Mucosa of descending colon (tissue), 3 donors: ENCODE measurements around the gene DPEP1. TPM values are rescaled to one million over a fixed set of nuclear protein-coding genes. Genes with fewer than 3 reads are reported as not detected.

Experiments used
- ATAC-seq: fragments of 200-7000 bp; cut with Tn5 transposase; one replicate; pipeline ENCODE4 v1.9.1; 2020; ENCODE audit warnings: mild to moderate bottlenecking, moderate library complexity
- DNase-seq, 3 donors: peaks; one replicate each; pipeline ENCODE4 v3.0.0-alpha.2; 2020
- H3K36me3 ChIP-seq: fragments of 200-600 bp; one replicate; pipeline ENCODE4 v1.8.0; 2021; ENCODE audit warnings: low read depth, mild to moderate bottlenecking
- H3K4me1 ChIP-seq: fragments of 200-600 bp; one replicate; pipeline ENCODE4 v1.8.0; 2021; ENCODE audit warnings: low read depth, mild to moderate bottlenecking
- H3K4me3 ChIP-seq: fragments of 200-600 bp; one replicate; pipeline ENCODE4 v1.8.0; 2021; ENCODE audit warnings: mild to moderate bottlenecking
- H3K9me3 ChIP-seq: fragments of 200-600 bp; one replicate; pipeline ENCODE4 v1.8.0; 2021; ENCODE audit warnings: mild to moderate bottlenecking
- intact Hi-C, 2 donors: fragments of 100-400 bp; cut with DNase I in 1 of 2; cut with micrococcal nuclease in 1 of 2; formaldehyde crosslinking; loops; one replicate each; pipeline versions ENCODE4 v1.11.0 to v1.11.1; 2022; cut with DNase I, micrococcal nuclease
- total RNA-seq, 3 donors: library from RNA; stranded (reverse); fragmentation: NEBNext Ultra II Directional in 2 of 3; extraction: Animal tissue kit (Norgen Biotek cat#: 25700) in 2 of 3; gene quantifications; one replicate each; pipeline versions ENCODE4 v1.2.1 to v1.2.4, GENCODE V29; 2021 to 2023
- TF ChIP-seq, protein P1 (sequence below): fragments of 200-600 bp; IDR thresholded peaks from one replicate; pipeline ENCODE4 v1.8.0; 2022; ENCODE audit warnings: antibody characterized with exemption, mild to moderate bottlenecking
- donor health status: DM: no; HTN: no; CAD: no; lungs with moderate emphysema.
- donor health status: DM: no; HTN: no; CAD: no.
- donor health status: DM: no; HTN: yes; CAD: no.

DPEP1 gene
- total RNA-seq, 3 donors from 2014 or later, result 0.28 to 2.0 TPM; not detected in 1

GRCh38 chr16:89600427-89600826, 13.0 kb upstream of the DPEP1 start:
- intact Hi-C loops, result no loop called here
- ATAC-seq (peak; percentile 9), DNase-seq (no peak)
- TF ChIP-seq, protein P1, sequence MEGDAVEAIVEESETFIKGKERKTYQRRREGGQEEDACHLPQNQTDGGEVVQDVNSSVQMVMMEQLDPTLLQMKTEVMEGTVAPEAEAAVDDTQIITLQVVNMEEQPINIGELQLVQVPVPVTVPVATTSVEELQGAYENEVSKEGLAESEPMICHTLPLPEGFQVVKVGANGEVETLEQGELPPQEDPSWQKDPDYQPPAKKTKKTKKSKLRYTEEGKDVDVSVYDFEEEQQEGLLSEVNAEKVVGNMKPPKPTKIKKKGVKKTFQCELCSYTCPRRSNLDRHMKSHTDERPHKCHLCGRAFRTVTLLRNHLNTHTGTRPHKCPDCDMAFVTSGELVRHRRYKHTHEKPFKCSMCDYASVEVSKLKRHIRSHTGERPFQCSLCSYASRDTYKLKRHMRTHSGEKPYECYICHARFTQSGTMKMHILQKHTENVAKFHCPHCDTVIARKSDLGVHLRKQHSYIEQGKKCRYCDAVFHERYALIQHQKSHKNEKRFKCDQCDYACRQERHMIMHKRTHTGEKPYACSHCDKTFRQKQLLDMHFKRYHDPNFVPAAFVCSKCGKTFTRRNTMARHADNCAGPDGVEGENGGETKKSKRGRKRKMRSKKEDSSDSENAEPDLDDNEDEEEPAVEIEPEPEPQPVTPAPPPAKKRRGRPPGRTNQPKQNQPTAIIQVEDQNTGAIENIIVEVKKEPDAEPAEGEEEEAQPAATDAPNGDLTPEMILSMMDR, result no peak
- Histone ChIP-seq H3K9me3 (no peaks in the 10 kb centered on the region), H3K4me3 (no peak overlapping the region), H3K4me1 (no peaks in the 10 kb centered on the region), H3K36me3 (no peaks in the 10 kb centered on the region)

DNA sequence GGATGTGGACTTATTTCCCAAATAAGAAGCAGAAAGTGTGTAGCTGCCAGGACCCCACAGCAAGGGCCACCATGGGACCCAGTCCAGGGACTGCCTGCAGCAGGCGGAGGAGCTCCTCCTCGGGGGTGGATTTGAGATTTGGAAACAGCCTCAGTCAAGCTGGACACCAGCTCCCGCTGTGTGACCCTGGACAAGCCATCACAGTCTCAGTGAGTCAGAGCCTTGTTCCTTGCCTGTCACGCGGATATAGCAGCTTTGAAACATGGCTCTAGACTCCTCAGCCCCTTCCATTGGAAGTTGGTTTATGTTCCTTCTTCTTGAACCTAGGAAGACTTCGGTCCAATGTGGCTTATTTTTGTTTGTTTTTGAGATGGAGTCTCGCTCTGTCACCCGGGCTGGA, 12.5 kb upstream of the DPEP1 start:
- H3K9me3 ChIP-seq, result no peaks in the 10 kb centered on the region
- ATAC-seq (no peak), DNase-seq (no peak)
- TF ChIP-seq, protein P1, result no peak
- no peaks in the 10 kb centered on the region for H3K36me3 ChIP-seq
- intact Hi-C loops, result no loop called here
- no peak overlapping the region for H3K4me3 ChIP-seq
- H3K4me1 ChIP-seq, result no peaks in the 10 kb centered on the region

DNA sequence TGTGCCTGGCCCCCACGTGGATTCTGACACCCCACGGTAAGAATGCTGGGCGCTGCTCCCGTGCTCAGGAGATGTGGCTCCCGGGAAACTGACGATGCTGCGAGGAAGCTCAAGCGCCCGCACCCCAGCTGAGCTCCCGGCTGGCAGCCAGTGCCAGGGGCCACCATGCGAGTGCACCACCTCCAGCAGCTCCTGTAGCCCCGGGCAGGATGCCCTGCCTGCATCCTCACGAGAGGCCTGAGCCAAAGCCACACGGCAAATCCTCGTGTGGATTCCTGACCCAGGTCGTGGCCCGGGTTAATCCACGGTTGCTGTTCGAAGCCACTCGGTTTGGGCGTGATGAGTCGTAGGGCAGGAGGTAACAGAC, 11.6 kb upstream of the DPEP1 start:
- Histone ChIP-seq H3K4me3 (no peak overlapping the region), H3K36me3 (no peaks in the 10 kb centered on the region), H3K9me3 (no peaks in the 10 kb centered on the region), H3K4me1 (no peaks in the 10 kb centered on the region)
- intact Hi-C loops, result no loop called here
- TF ChIP-seq, protein P1, result no peak
- DNase-seq (no peak), ATAC-seq (no peak)

DNA sequence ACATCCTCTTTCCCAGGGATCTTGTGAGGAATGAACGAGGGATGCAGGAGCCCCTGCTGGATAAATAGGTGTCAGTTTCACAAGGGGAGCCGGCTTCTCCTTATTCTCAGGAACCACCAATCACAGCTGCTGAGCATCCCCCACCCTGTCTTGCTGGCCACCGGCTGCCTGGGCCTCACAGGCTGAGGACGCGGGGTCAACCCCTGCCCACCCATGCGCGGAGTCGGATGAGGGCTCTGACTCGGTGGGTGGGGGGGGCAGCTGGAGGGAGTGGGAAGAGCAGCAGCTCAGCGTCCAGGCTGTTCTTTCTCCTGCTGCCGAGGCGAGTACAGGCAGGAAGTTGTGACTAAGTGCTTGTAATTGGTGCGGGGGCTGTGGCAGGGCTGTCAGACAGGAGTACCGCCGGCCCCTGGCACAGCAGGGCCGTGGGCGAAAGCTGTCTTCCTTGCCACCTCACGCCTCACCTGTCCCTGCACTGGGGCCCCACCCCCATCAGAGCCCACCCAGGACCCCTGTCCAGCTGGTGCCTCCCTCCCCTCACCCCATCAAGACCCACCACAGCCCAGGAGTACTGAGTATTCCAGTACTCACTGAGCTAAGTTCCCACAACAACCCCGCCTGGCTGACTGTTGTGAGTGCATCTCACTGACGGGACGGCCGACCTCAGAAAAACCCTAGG, 11.0 kb upstream of the DPEP1 start:
- no peaks in the 10 kb centered on the region for H3K36me3 ChIP-seq
- ATAC-seq (peak; percentile 57), DNase-seq (no peak)
- TF ChIP-seq, protein P1, result no peak
- intact Hi-C loops, result no loop called here
- H3K4me1 ChIP-seq, result no peaks in the 10 kb centered on the region
- no peaks in the 10 kb centered on the region for H3K9me3 ChIP-seq
- no peak overlapping the region for H3K4me3 ChIP-seq

GRCh38 chr16:89602952-89603590, 10.4 kb upstream of the DPEP1 start:
- Histone ChIP-seq H3K4me3 (no peak overlapping the region), H3K9me3 (no peaks in the 10 kb centered on the region), H3K36me3 (no peaks in the 10 kb centered on the region), H3K4me1 (no peaks in the 10 kb centered on the region)
- DNase-seq (no peak), ATAC-seq (peak; percentile 6)
- TF ChIP-seq, protein P1, result no peak
- intact Hi-C loops, result no loop called here
